Natural killer cell (primary cell): Measurements from ENCODE around the gene HOXD10. TPM values are rescaled to one million over a fixed set of nuclear protein-coding genes. Genes with fewer than 3 reads are reported as not detected.

ENCODE experiments used
- ATAC-seq, 3 donors: fragments of 150-1000 bp in 2 of 3; fragments of 200-7000 bp in 1 of 3; cut with Tn5 transposase; 1 replicate in 1 of 3; 2 replicates in 2 of 3; pipeline ENCODE4 v1.10.0; 2021; ENCODE audit warnings: mild to moderate bottlenecking in 2 of 3, moderate library complexity in 2 of 3
- DNase-seq, 2 donors: peaks; one replicate each; pipeline versions ENCODE4 v3.0.0 to v3.0.0-alpha.2; 2013 to 2021; ENCODE audit warnings: mixed read lengths in 1 of 2
- H3K27ac ChIP-seq: one replicate; pipeline ENCODE4 v1.5.1; 2013; ENCODE audit warnings: mild to moderate bottlenecking, low read length
- H3K27me3 ChIP-seq: one replicate; pipeline ENCODE4 v1.6.1; 2013; ENCODE audit warnings: low read length; ENCODE audit not compliant: control insufficient read depth, insufficient read depth
- H3K36me3 ChIP-seq: one replicate; pipeline ENCODE4 v1.6.1; 2013; ENCODE audit warnings: low read length; ENCODE audit not compliant: control insufficient read depth, insufficient read depth
- H3K4me1 ChIP-seq: one replicate; pipeline ENCODE4 v1.6.1; 2013; ENCODE audit warnings: low read length; ENCODE audit not compliant: control insufficient read depth, insufficient read depth
- H3K4me3 ChIP-seq: one replicate; pipeline ENCODE4 v1.5.1; 2013; ENCODE audit warnings: low read length
- H3K9me3 ChIP-seq: one replicate; pipeline ENCODE4 v1.6.1; 2013; ENCODE audit warnings: low read length; ENCODE audit not compliant: control insufficient read depth, insufficient read depth
- H3K27ac Mint-ChIP-seq, 2 donors: one replicate each; pipeline ENCODE4 v1.8.0; 2022; ENCODE audit warnings: mild to moderate bottlenecking in 2 of 2, mixed read lengths in 2 of 2, moderate library complexity in 1 of 2
- H3K27me3 Mint-ChIP-seq, 2 donors: one replicate each; pipeline ENCODE4 v1.8.0; 2022; ENCODE audit warnings: low read depth in 2 of 2, mixed read lengths in 2 of 2
- H3K36me3 Mint-ChIP-seq: one replicate; pipeline ENCODE4 v1.8.0; 2022; ENCODE audit warnings: mixed read lengths
- H3K4me1 Mint-ChIP-seq, 2 donors: one replicate each; pipeline ENCODE4 v1.8.0; 2022; ENCODE audit warnings: mixed read lengths in 2 of 2
- H3K4me3 Mint-ChIP-seq: one replicate; pipeline ENCODE4 v1.8.0; 2022; ENCODE audit warnings: mild to moderate bottlenecking, moderate library complexity, mixed read lengths
- H3K9me3 Mint-ChIP-seq, 2 donors: one replicate each; pipeline ENCODE4 v1.8.0; 2022; ENCODE audit warnings: mixed read lengths in 2 of 2
- WGBS: methylation state at CpG from one replicate; pipeline ENCODE4 v1.1.7; 2013; ENCODE audit warnings: missing lambda C conversion rate; ENCODE audit not compliant: insufficient coverage; 5-methylcytosine and 5-hydroxymethylcytosine counted together
- intact Hi-C: fragments of 100-400 bp; cut with micrococcal nuclease; formaldehyde crosslinking; loops from one replicate; pipeline ENCODE4 v1.14.2; 2022
- total RNA-seq, 4 donors: library from RNA; stranded (reverse); fragments of 120-200 nt in 1 of 4; gene quantifications; one replicate each; pipeline versions ENCODE4 v1.2.3 to v1.2.4, GENCODE V29; 2013 to 2022
- TF ChIP-seq, protein P1 (sequence below): fragments of 200-600 bp; IDR thresholded peaks from one replicate; pipeline ENCODE4 v1.8.0; 2022; ENCODE audit warnings: antibody characterized with exemption

HOXD10 gene
- total RNA-seq, 3 donors from 2014 or later (not counting 1 experiment from before 2014, with no cell fraction given), result not detected

DNA sequence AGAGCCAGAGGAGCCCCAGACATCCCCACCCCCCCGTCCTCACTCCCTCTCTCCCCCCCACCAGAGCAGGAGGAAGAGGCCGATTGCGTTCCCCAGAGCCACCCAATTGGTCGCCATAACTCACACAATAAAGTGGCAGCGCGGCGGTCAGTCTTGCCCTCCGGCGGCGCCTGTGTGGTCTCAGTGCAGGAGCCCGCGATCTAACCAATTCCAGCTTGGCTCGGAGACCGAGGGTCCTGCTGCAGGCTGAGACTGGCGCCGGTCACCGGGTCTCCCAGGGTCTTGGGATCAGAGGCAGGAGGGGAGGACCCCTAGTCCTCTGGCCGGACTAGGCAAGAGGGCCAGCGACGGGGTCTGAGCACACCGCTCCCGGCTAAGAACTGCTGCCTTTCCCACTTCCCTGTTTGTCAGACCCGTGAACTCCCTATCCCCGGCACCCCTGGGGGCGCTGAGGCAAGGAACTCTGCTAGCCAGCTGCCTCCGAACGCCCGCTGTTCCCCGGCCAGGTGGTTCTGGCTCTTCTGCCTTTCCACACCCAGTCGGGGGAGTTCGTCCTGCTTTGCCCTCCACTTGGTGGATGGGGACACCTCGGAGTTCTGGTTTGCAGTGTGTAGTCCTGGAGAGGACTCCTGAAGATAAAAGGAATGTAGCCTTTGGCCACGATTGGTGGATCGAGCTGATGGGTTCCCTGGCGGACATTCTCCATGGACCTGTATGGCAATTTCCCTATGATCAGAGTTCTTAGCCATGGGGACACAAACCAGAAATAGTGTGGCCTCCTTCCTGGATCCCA is 18.0 kb upstream of the HOXD10 start:
- Histone ChIP-seq H3K36me3 (no peaks in the 10 kb centered on the region), H3K4me1 (peaks cover 18% of the 10 kb centered on the region), H3K9me3 (peaks cover 6% of the 10 kb centered on the region), H3K4me3 (no peak overlapping the region), H3K27ac (no peak overlapping the region), H3K27me3 (peaks cover 94% of the 10 kb centered on the region)
- intact Hi-C loops, result loop anchor here (5.0 kb wide), 1 partner anchor 846 kb away; no protein-coding TSS in a partner anchor
- Mint-ChIP-seq H3K9me3 (no peaks in the 10 kb centered on the region), H3K4me3 (peak overlapping the region; percentile 25), H3K27ac (no peak overlapping the region), H3K27me3 (peaks cover 78 to 80% of the 10 kb centered on the region in 2 donors), H3K4me1 (peaks cover 18 to 22% of the 10 kb centered on the region in 2 donors), H3K36me3 (peaks cover 6% of the 10 kb centered on the region)
- TF ChIP-seq, protein P1, sequence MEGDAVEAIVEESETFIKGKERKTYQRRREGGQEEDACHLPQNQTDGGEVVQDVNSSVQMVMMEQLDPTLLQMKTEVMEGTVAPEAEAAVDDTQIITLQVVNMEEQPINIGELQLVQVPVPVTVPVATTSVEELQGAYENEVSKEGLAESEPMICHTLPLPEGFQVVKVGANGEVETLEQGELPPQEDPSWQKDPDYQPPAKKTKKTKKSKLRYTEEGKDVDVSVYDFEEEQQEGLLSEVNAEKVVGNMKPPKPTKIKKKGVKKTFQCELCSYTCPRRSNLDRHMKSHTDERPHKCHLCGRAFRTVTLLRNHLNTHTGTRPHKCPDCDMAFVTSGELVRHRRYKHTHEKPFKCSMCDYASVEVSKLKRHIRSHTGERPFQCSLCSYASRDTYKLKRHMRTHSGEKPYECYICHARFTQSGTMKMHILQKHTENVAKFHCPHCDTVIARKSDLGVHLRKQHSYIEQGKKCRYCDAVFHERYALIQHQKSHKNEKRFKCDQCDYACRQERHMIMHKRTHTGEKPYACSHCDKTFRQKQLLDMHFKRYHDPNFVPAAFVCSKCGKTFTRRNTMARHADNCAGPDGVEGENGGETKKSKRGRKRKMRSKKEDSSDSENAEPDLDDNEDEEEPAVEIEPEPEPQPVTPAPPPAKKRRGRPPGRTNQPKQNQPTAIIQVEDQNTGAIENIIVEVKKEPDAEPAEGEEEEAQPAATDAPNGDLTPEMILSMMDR, result no peak
- no peak for ATAC-seq
- no peak for DNase-seq
- WGBS, result 7% methylated on average over 35 of the region's 35 CpGs

DNA sequence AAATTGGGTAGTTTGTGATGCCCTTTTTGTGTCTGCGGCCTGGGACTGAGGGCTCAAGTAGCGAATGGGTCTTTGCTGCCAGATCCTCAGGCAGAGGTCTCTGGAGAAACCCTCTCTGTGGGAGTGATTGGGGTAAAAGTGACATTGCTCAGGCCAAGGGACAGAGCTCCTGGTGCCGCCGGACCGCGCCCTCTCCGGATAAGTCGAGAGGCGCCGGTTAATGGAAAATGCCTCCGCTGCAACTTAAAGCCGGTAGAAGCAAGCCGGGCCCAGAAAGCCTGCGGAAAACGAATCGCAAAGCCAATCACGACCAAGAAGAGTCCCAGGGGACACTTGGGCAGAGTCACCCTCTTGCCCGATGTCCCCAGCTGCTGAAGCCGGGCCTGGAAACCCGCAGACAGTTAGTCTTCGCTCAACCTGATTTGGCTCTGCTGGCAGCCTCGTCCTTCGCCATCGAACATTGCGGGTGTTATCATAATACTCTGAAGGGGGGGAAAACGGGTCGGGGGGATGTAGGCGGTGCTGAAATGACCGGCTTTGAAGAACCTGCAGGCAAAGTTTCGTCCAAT is 17.3 kb upstream of the HOXD10 start:
- peaks cover 18 to 22% of the 10 kb centered on the region in 2 donors for H3K4me1 Mint-ChIP-seq
- no peak overlapping the region for H3K4me3 ChIP-seq
- peaks cover 6% of the 10 kb centered on the region for H3K9me3 ChIP-seq
- H3K36me3 Mint-ChIP-seq, result no peaks in the 10 kb centered on the region
- ATAC-seq (no peak), DNase-seq (no peak)
- no peak overlapping the region for H3K27ac Mint-ChIP-seq
- WGBS, result 13% methylated on average over 30 of the region's 30 CpGs
- peaks cover 18% of the 10 kb centered on the region for H3K4me1 ChIP-seq
- intact Hi-C loops, result loop anchor here (5.0 kb wide), 1 partner anchor 847 kb away; no protein-coding TSS in a partner anchor
- no peaks in the 10 kb centered on the region for H3K36me3 ChIP-seq
- H3K4me3 Mint-ChIP-seq, result no peak overlapping the region
- peaks cover 93% of the 10 kb centered on the region for H3K27me3 ChIP-seq
- H3K27me3 Mint-ChIP-seq, result peaks cover 78% of the 10 kb centered on the region in 2 donors
- H3K27ac ChIP-seq, result no peak overlapping the region
- TF ChIP-seq, protein P1, result no peak
- H3K9me3 Mint-ChIP-seq, result no peaks in the 10 kb centered on the region

DNA sequence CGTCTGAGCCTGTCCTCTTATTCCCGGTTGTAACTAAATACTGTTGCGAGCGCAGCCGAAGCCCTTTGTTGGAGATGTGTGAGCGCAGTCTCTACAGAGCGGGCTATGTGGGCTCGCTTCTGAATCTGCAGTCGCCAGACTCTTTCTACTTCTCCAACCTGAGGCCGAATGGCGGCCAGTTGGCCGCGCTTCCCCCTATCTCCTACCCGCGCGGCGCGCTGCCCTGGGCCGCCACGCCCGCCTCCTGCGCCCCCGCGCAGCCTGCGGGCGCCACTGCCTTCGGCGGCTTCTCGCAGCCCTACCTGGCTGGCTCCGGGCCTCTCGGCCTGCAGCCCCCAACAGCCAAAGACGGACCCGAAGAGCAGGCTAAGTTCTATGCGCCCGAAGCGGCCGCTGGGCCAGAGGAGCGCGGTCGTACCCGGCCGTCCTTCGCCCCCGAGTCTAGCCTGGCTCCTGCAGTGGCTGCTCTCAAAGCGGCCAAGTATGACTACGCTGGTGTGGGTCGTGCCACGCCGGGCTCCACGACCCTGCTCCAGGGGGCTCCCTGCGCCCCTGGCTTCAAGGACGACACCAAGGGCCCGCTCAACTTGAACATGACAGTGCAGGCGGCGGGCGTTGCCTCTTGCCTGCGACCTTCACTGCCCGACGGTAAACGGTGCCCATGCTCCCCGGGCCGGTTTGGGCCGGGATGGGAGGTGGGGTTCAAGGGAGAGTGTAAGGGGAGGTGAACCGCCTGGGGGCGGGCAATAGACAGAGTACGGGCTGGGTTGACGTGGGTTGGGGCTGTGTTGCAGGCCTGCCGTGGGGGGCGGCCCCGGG is 16.6 kb upstream of the HOXD10 start, which contains the start of gene HOXD12:
Gene HOXD12, plus strand, starts transcription at position 68 of the 819 bp plus-strand sequence. Its CDS starts 7 bp downstream, at position 75.
- Mint-ChIP-seq H3K9me3 (no peaks in the 10 kb centered on the region), H3K27ac (no peak within 1 kb of the TSS), H3K36me3 (no peaks in the 10 kb centered on the region), H3K27me3 (peaks cover 78 to 79% of the 10 kb centered on the region in 2 donors), H3K4me3 (peak within 1 kb of the TSS; percentile 25), H3K4me1 (peaks cover 18 to 24% of the 10 kb centered on the region in 2 donors)
- peaks cover 6% of the 10 kb centered on the region for H3K9me3 ChIP-seq
- peaks cover 93% of the 10 kb centered on the region for H3K27me3 ChIP-seq
- no peaks in the 10 kb centered on the region for H3K36me3 ChIP-seq
- ATAC-seq (no peak), DNase-seq (peak in 1 of 2 donors; percentile 10)
- peaks cover 18% of the 10 kb centered on the region for H3K4me1 ChIP-seq
- 10% methylated on average over 70 of the region's 70 CpGs for WGBS
- TF ChIP-seq, protein P1, result no peak
- no peak within 1 kb of the TSS for H3K27ac ChIP-seq
- intact Hi-C loops, result loop anchor here (5.0 kb wide), 1 partner anchor 848 kb away; no protein-coding TSS in a partner anchor
- no peak within 1 kb of the TSS for H3K4me3 ChIP-seq
